Activated CD4-positive, alpha-beta T cell treated with anti-CD3 and anti-CD28 coated beads, Interleukin-2, Interleukin-4, amounts not matched to agents 100 ng/mL and 50 ng/mL, durations not matched to agents 16 hours and 8 hours (primary cell): ENCODE data around the gene ADRA2C.
"Not testable (repeated sequence)": the region's sequence is repeated elsewhere in the genome, so short reads cannot be mapped to it uniquely, and the experiment has no call there.

Source experiments
- DNase-seq: peaks from one replicate; pipeline ENCODE4 v3.0.0-alpha.2; 2020; ENCODE audit warnings: low spot score

The ADRA2C gene

GRCh38 chr4:3813151-3814052 lies 47.2 kb downstream of the ADRA2C start:
- DNase-seq = no peak

GRCh38 chr4:3814053-3814570 lies 47.9 kb downstream of the ADRA2C start:
- no peak for DNase-seq

GRCh38 chr4:3814838-3815237 lies 48.7 kb downstream of the ADRA2C start:
- DNase-seq = not testable (repeated sequence)

GRCh38 chr4:3816256-3816825 lies 50.2 kb downstream of the ADRA2C start:
- DNase-seq = no peak

- DNase-seq = no peak
Measured at GRCh38 chr4:3816983-3817960, 51.1 kb downstream of the ADRA2C start.
